ENCODE data around the gene ZNF888.
"Not testable (repeated sequence)": the region's sequence is repeated elsewhere in the genome, so short reads cannot be mapped to it uniquely, and the experiment has no call there.

ZNF888 gene

GRCh38 chr19:52897138-52897935 lies 25.9 kb downstream of the ZNF888 start, which contains the start of gene ZNF320:
ZNF320 (minus strand) TSS chr19:52897635; CDS start chr19:52890255, 7,380 bp downstream.
- Histone ChIP-seq H3K9ac (ENCODE audit: low read depth, low read length) (peak within 1 kb of the TSS; percentile 55), H3K4me3 (ENCODE audit: low read depth, low read length) (peak within 1 kb of the TSS; percentile 75), H3K9me3 (ENCODE audit: control insufficient read depth, insufficient read depth, low read length) (no peaks in the 10 kb centered on the region), H3K27me3 (ENCODE audit: control insufficient read depth, insufficient read depth, low read length) (no peaks in the 10 kb centered on the region), H3K36me3 (ENCODE audit: control insufficient read depth, insufficient read depth, low read length) (no peaks in the 10 kb centered on the region), H3K4me1 (ENCODE audit: control insufficient read depth, insufficient read depth, low read length) (no peaks in the 10 kb centered on the region)

DNA sequence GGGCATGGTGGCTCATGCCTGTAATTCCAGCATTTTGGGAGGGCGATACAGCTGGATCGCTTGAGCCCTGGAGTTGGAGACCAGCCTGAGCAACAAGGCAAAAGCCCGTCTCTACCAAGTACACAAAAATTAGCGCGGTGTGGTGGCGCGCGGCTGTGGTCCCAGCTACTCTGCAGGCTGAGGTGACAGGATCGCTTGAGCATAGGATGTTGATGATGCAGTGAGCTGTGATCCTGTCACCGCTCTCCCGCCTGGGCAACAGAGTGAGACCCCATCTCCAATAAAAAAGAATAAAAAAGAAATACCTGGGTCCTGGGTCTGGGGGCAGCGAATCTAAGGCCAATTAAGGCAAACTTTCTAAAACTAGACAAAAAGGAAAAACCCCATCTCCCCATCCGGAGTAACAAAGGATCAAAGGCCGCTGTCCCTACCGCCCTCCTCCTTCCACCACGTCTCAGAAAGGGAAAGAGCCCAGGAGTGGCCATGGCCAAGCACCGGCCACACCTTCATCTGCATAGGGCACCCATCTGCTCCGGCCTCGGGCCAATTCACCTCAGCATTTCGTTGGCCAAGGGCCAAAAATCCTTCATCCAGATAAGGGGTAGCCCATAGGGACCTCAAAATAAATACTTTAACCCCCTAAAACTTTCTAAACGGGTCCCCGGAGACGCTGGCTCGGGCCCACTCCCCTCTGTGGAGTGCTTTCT lies 26.6 kb downstream of the ZNF888 start:
- H3K36me3 ChIP-seq (ENCODE audit: control insufficient read depth, insufficient read depth, low read length) = no peaks in the 10 kb centered on the region

GRCh38 chr19:52891336-52891735 lies 31.9 kb downstream of the ZNF888 start:
- Histone ChIP-seq H3K36me3 (ENCODE audit: control insufficient read depth, insufficient read depth, low read length) (peaks cover 24% of the 10 kb centered on the region), H3K4me1 (ENCODE audit: control insufficient read depth, insufficient read depth, low read length) (no peaks in the 10 kb centered on the region), H3K9me3 (ENCODE audit: control insufficient read depth, insufficient read depth, low read length) (no peaks in the 10 kb centered on the region), H3K4me3 (ENCODE audit: low read depth, low read length) (no peak overlapping the region), H3K27me3 (ENCODE audit: control insufficient read depth, insufficient read depth, low read length) (no peaks in the 10 kb centered on the region), H3K9ac (ENCODE audit: low read depth, low read length) (no peak overlapping the region)

More for the DNA sequence above, 26.6 kb downstream of the ZNF888 start:
- peak overlapping the region; percentile 55 for H3K9ac ChIP-seq (ENCODE audit: low read depth, low read length)
- no peaks in the 10 kb centered on the region for H3K9me3 ChIP-seq (ENCODE audit: control insufficient read depth, insufficient read depth, low read length)
- peak overlapping the region; percentile 75 for H3K4me3 ChIP-seq (ENCODE audit: low read depth, low read length)
- H3K27me3 ChIP-seq (ENCODE audit: control insufficient read depth, insufficient read depth, low read length) = no peaks in the 10 kb centered on the region
- no peaks in the 10 kb centered on the region for H3K4me1 ChIP-seq (ENCODE audit: control insufficient read depth, insufficient read depth, low read length)

DNA sequence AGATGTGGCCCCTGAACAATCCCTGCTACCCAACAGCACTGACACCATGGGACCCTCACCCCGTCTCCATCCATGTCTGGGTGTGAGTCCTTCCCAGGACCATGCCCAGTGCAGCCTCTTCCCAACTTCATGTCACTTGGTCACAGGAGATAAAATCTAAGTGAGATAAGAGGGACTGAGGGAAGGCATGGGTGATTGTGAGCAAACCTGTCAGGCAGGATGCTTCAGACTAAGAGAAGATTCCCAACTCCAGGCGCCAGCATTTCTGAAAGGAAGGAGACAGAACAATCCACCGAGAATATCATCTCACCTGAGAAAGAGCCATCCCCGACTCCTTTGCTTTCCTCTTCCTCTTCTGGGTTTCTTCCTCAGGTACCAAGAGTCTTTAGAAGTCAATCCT lies 33.3 kb downstream of the ZNF888 start:
- Histone ChIP-seq H3K27me3 (ENCODE audit: control insufficient read depth, insufficient read depth, low read length) (no peaks in the 10 kb centered on the region), H3K9ac (ENCODE audit: low read depth, low read length) (no peak overlapping the region), H3K4me1 (ENCODE audit: control insufficient read depth, insufficient read depth, low read length) (no peaks in the 10 kb centered on the region), H3K4me3 (ENCODE audit: low read depth, low read length) (no peak overlapping the region), H3K36me3 (ENCODE audit: control insufficient read depth, insufficient read depth, low read length) (peaks cover 26% of the 10 kb centered on the region), H3K9me3 (ENCODE audit: control insufficient read depth, insufficient read depth, low read length) (no peaks in the 10 kb centered on the region)

DNA sequence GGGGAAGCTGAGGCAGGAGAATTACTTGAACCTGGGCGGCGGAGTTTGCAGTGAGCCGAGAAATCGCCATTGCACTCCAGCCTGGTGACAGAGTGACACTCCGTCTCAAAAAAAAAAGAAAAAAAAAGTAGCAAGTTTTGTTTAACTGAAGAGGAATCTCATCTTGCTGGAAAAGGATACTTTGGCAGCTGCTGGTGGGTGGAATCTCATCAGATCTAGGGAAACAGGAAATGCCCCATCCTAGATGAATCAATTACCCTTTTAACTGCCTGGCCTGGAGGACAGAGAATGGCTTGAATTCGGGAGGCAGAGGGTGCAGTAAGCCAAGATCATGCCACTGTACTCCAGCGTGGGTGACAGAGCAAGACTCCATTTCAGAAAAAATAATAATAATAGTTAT lies 34.2 kb downstream of the ZNF888 start:
- H3K9me3 ChIP-seq (ENCODE audit: control insufficient read depth, insufficient read depth, low read length) = no peaks in the 10 kb centered on the region
- H3K4me3 ChIP-seq (ENCODE audit: low read depth, low read length) = no peak overlapping the region
- no peak overlapping the region for H3K9ac ChIP-seq (ENCODE audit: low read depth, low read length)
- H3K27me3 ChIP-seq (ENCODE audit: control insufficient read depth, insufficient read depth, low read length) = no peaks in the 10 kb centered on the region
- H3K4me1 ChIP-seq (ENCODE audit: control insufficient read depth, insufficient read depth, low read length) = no peaks in the 10 kb centered on the region
- peaks cover 26% of the 10 kb centered on the region for H3K36me3 ChIP-seq (ENCODE audit: control insufficient read depth, insufficient read depth, low read length)

- Histone ChIP-seq H3K4me3 (ENCODE audit: low read depth, low read length) (no peak overlapping the region), H3K9me3 (ENCODE audit: control insufficient read depth, insufficient read depth, low read length) (no peaks in the 10 kb centered on the region), H3K9ac (ENCODE audit: low read depth, low read length) (no peak overlapping the region), H3K36me3 (ENCODE audit: control insufficient read depth, insufficient read depth, low read length) (peaks cover 41% of the 10 kb centered on the region), H3K4me1 (ENCODE audit: control insufficient read depth, insufficient read depth, low read length) (no peaks in the 10 kb centered on the region), H3K27me3 (ENCODE audit: control insufficient read depth, insufficient read depth, low read length) (no peaks in the 10 kb centered on the region)
Measured at GRCh38 chr19:52880895-52881389, 42.3 kb downstream of the ZNF888 start.

DNA sequence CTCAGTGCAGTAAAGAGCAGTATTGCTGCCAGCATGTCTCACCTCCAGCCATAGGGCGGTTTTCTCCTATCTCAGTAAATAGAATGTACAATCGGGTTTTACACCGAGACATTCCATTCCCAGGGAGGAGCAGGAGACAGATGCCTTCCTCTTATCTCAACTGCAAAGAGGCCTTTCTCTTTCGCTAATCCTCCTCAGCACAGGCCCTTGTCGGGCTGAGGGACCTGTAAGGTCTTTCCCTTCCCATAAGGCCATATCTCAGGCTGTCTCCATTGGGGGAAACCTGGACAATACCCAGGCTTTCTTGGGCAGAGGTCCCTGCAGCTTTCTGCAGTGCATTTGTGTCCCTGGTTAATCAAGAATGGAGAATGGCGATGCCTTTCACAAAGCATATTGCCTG lies 50.2 kb downstream of the ZNF888 start:
- not testable (repeated sequence) for H3K27me3 ChIP-seq (ENCODE audit: control insufficient read depth, insufficient read depth, low read length); H3K36me3 ChIP-seq (ENCODE audit: control insufficient read depth, insufficient read depth, low read length); H3K9ac ChIP-seq (ENCODE audit: low read depth, low read length); H3K4me1 ChIP-seq (ENCODE audit: control insufficient read depth, insufficient read depth, low read length); H3K4me3 ChIP-seq (ENCODE audit: low read depth, low read length); H3K9me3 ChIP-seq (ENCODE audit: control insufficient read depth, insufficient read depth, low read length)

- Histone ChIP-seq H3K9me3 (ENCODE audit: control insufficient read depth, insufficient read depth, low read length) (no peaks in the 10 kb centered on the region), H3K4me3 (ENCODE audit: low read depth, low read length) (no peak overlapping the region), H3K9ac (ENCODE audit: low read depth, low read length) (no peak overlapping the region), H3K27me3 (ENCODE audit: control insufficient read depth, insufficient read depth, low read length) (no peaks in the 10 kb centered on the region), H3K36me3 (ENCODE audit: control insufficient read depth, insufficient read depth, low read length) (no peaks in the 10 kb centered on the region), H3K4me1 (ENCODE audit: control insufficient read depth, insufficient read depth, low read length) (no peaks in the 10 kb centered on the region)
Measured at GRCh38 chr19:52871466-52871865, 51.8 kb downstream of the ZNF888 start.

- not testable (repeated sequence) for H3K9ac ChIP-seq (ENCODE audit: low read depth, low read length); H3K36me3 ChIP-seq (ENCODE audit: control insufficient read depth, insufficient read depth, low read length); H3K4me3 ChIP-seq (ENCODE audit: low read depth, low read length); H3K4me1 ChIP-seq (ENCODE audit: control insufficient read depth, insufficient read depth, low read length); H3K27me3 ChIP-seq (ENCODE audit: control insufficient read depth, insufficient read depth, low read length); H3K9me3 ChIP-seq (ENCODE audit: control insufficient read depth, insufficient read depth, low read length)
Measured at GRCh38 chr19:52868031-52868430, 55.2 kb downstream of the ZNF888 start.

DNA sequence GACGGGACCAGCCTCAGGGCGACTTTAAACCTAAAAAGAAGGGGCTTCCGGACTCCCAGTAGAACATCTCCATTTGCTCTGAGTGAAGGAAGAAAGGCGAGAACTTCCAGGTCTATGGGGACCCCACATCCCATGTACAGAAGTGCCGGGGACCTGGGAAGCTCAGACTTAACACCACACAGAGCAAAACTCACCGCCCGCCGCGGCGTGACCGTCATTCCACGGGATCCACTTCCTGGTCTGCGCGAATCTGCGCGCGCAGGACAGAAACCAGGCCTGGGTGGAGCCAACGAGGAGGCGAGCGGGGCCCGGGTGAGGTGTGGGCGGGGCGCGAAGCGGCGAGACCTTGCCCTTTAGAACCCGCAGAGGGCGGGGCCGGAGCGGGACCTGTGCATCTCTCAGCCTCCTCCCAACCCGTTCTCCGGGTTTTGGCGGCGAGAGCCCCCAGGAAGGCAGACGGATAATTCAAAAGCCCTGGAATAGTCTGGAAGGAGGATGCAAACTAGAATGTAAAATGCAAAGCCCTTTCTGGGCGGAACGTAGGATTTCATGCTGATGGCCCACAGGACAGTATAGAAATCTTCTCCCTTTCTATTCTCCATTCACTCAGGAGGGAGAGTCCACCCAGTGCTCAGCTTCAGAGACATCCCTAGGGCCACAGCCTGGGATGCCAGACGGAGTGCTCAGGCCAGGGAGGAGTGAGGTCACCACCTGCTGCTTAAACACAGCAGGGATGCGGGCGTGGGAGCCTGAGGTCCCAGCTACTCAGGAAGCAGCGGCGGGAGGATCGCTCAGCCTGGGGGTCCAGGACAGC lies 65.6 kb downstream of the ZNF888 start, which contains the start of gene ZNF468:
TSS of gene ZNF468 (minus strand) at position 242 of the 814 bp plus-strand sequence. CDS start 3,347 bp downstream, outside the sequence.
- Histone ChIP-seq H3K4me3 (ENCODE audit: low read depth, low read length) (peak within 1 kb of the TSS; percentile 84), H3K9ac (ENCODE audit: low read depth, low read length) (peak within 1 kb of the TSS; percentile 79)
- not testable (repeated sequence) for H3K27me3 ChIP-seq (ENCODE audit: control insufficient read depth, insufficient read depth, low read length); H3K4me1 ChIP-seq (ENCODE audit: control insufficient read depth, insufficient read depth, low read length); H3K9me3 ChIP-seq (ENCODE audit: control insufficient read depth, insufficient read depth, low read length); H3K36me3 ChIP-seq (ENCODE audit: control insufficient read depth, insufficient read depth, low read length)

DNA sequence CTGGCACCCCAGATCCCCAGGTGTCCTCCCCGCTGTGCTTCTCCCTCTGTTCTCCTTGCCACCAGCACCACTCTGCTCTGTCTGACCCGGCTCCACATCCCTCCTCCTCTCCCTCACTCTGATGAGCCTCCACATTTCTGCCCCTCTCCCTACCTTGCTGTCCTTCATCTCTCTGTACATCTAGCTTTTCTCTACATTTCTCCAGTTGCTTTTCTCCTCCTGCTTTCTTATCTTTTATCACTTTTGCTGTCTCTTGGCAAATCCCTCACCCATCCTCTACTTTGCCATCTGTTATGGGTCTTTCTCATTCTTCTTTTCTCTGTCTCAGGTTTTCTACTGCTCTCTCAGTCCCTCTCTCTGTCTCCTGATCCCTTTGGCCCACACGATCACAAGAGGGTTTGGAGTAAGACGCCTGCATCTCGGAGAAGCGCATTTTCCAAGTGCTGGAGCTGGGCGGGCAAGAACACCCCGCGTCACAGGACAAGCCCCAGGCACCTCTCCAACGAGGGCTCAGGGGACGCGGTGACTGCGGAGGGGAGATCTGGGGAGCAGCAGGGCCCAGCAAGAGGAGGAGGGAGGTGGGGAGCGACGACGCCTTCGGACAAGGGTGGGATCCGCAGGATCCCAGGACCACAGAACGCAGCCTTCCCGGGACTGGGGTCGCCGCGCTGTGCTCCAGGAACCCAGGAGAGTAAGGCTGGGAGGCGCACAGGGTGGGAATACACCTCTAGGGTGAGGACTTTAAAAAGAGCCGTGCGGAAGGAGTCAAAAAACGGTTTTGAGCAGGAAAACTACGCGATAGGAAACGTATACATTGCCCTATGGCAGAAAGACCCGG lies 66.5 kb downstream of the ZNF888 start:
- not testable (repeated sequence) for H3K36me3 ChIP-seq (ENCODE audit: control insufficient read depth, insufficient read depth, low read length); H3K9me3 ChIP-seq (ENCODE audit: control insufficient read depth, insufficient read depth, low read length); H3K4me1 ChIP-seq (ENCODE audit: control insufficient read depth, insufficient read depth, low read length); H3K27me3 ChIP-seq (ENCODE audit: control insufficient read depth, insufficient read depth, low read length)
- H3K9ac ChIP-seq (ENCODE audit: low read depth, low read length) = peak overlapping the region; percentile 79
- peak overlapping the region; percentile 84 for H3K4me3 ChIP-seq (ENCODE audit: low read depth, low read length)
